Smooth muscle cell (in vitro differentiated cells): ENCODE data around the gene NSUN3. TPM values are rescaled to one million over a fixed set of nuclear protein-coding genes. Genes with fewer than 3 reads are reported as not detected.

Source experiments
- DNase-seq: peaks from one replicate; lab custom pipeline; 2025; ENCODE audit not compliant: unreplicated experiment; lab: John Stamatoyannopoulos, UW
- H2AFZ ChIP-seq: fragments of 200-600 bp; sonication (generic); 2 replicates; pipeline ENCODE4 v1.6.0; 2016; ENCODE audit warnings: antibody characterized with exemption, low read depth, mild to moderate bottlenecking
- H3F3A ChIP-seq: fragments of 200-600 bp; sonication (generic); 2 replicates; pipeline ENCODE4 v1.6.0; 2017; ENCODE audit warnings: antibody characterized with exemption, low read depth
- H3K27ac ChIP-seq: fragments of 200-600 bp; sonication (generic); 2 replicates; pipeline ENCODE4 v1.5.1; 2016; ENCODE audit warnings: low read depth, mild to moderate bottlenecking
- H3K27me3 ChIP-seq: fragments of 200-600 bp; sonication (generic); 2 replicates; pipeline ENCODE4 v1.6.1; 2016; ENCODE audit warnings: low read depth, mild to moderate bottlenecking
- H3K36me3 ChIP-seq: fragments of 200-600 bp; sonication (generic); 2 replicates; pipeline ENCODE4 v1.5.1; 2016; ENCODE audit warnings: low read depth
- H3K4me1 ChIP-seq: fragments of 200-600 bp; sonication (generic); 2 replicates; pipeline ENCODE4 v1.5.1; 2016; ENCODE audit warnings: low read depth
- H3K4me2 ChIP-seq: fragments of 200-600 bp; sonication (generic); 2 replicates; pipeline ENCODE4 v1.6.0; 2016; ENCODE audit warnings: mild to moderate bottlenecking
- H3K4me3 ChIP-seq: fragments of 200-600 bp; sonication (generic); 2 replicates; pipeline ENCODE4 v1.5.1; 2016; ENCODE audit warnings: mild to moderate bottlenecking
- H3K79me2 ChIP-seq: fragments of 200-600 bp; sonication (generic); 2 replicates; pipeline ENCODE4 v1.6.0; 2016; ENCODE audit warnings: low read depth, mild to moderate bottlenecking
- H3K9ac ChIP-seq: fragments of 200-600 bp; sonication (generic); 2 replicates; pipeline ENCODE4 v1.6.0; 2016; ENCODE audit warnings: low read depth
- H3K9me3 ChIP-seq: fragments of 200-600 bp; sonication (generic); replicated peaks from 2 replicates; pipeline ENCODE4 v1.5.1; 2016; ENCODE audit warnings: low read depth
- H4K20me1 ChIP-seq: fragments of 200-600 bp; sonication (generic); 2 replicates; pipeline ENCODE4 v1.6.0; 2016; ENCODE audit warnings: low read depth
- WGBS: methylation state at CpG from one replicate; pipeline ENCODE4 v1.1.7; 2016; ENCODE audit warnings: low lambda C conversion rate; 5-methylcytosine and 5-hydroxymethylcytosine counted together
- polyA plus RNA-seq: library from polyadenylated mRNA; unstranded; fragments of >200 nt; fragmentation: Nextera tagmentation; extraction: Ambion mirVana; gene quantifications from 2 replicates; pipeline ENCODE4 v1.2.1, GENCODE V29; 2016
- total RNA-seq: library from RNA; depleted of rRNA; stranded (reverse); fragments of >200 nt; gene quantifications from 2 replicates; pipeline ENCODE4 v1.2.3, GENCODE V29; 2014
- TF ChIP-seq, protein P1 (sequence below): fragments of 200-600 bp; sonication (generic); IDR thresholded peaks from 2 replicates; pipeline ENCODE4 v1.5.1; 2017; ENCODE audit warnings: borderline replicate concordance, mild to moderate bottlenecking, antibody characterized with exemption; ENCODE audit not compliant: insufficient read depth, poor library complexity, severe bottlenecking

The NSUN3 gene
- total and polyA plus RNA-seq, 2 experiments from 2014 or later: 5.3 to 8.3 TPM

DNA sequence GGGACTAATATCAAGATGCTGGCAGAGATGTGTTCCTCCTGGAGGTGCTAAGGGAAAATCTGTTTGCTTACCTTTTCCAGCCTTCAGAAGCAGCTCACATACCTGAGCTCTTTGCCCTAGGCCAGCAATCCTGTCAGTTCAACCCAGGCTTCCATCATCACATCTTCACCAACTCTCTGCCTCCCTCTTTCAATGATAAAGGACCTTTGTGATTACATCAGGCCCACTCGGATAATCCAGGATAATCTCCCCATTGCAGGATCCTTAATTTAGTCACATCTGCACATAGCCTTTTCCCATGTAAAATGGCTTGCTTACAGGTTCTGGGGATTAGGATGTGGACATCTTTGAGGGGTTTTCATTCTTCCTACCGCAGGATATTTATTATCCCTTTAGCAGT is 58.3 kb downstream of the NSUN3 start:
- H3K9ac ChIP-seq: no peak overlapping the region
- H2AFZ ChIP-seq: no peak overlapping the region
- no peaks in the 10 kb centered on the region for H4K20me1 ChIP-seq
- H3F3A ChIP-seq: no peaks in the 10 kb centered on the region
- H3K9me3 ChIP-seq: no peaks in the 10 kb centered on the region
- H3K36me3 ChIP-seq: no peaks in the 10 kb centered on the region
- H3K27me3 ChIP-seq: no peaks in the 10 kb centered on the region
- peaks cover 6% of the 10 kb centered on the region for H3K4me1 ChIP-seq
- 70% methylated on average over 2 of the region's 2 CpGs for WGBS
- H3K4me3 ChIP-seq: no peak overlapping the region
- no peak overlapping the region for H3K4me2 ChIP-seq
- TF ChIP-seq, protein P1, sequence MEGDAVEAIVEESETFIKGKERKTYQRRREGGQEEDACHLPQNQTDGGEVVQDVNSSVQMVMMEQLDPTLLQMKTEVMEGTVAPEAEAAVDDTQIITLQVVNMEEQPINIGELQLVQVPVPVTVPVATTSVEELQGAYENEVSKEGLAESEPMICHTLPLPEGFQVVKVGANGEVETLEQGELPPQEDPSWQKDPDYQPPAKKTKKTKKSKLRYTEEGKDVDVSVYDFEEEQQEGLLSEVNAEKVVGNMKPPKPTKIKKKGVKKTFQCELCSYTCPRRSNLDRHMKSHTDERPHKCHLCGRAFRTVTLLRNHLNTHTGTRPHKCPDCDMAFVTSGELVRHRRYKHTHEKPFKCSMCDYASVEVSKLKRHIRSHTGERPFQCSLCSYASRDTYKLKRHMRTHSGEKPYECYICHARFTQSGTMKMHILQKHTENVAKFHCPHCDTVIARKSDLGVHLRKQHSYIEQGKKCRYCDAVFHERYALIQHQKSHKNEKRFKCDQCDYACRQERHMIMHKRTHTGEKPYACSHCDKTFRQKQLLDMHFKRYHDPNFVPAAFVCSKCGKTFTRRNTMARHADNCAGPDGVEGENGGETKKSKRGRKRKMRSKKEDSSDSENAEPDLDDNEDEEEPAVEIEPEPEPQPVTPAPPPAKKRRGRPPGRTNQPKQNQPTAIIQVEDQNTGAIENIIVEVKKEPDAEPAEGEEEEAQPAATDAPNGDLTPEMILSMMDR: no peak
- H3K79me2 ChIP-seq: no peaks in the 10 kb centered on the region
- DNase-seq: no peak
- H3K27ac ChIP-seq: no peak overlapping the region

DNA sequence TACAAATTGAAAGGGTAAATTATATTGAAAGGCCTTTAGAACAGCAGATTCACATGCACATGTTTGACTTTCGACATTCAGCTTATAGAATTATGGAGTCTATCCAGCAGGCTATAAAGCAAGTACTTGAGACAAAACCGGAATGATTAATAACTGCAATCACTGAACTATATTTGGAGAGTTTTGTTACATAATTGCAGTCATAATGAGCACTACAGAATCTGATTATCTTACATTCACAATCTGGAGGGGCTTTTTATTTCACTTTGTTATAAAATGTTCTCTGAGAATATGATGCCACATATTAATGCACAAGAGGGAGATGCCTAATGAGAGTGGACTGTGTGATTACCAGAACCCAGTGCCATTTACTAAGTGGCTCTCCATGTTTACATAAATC is 64.3 kb downstream of the NSUN3 start:
- no peaks in the 10 kb centered on the region for H3K27me3 ChIP-seq
- no peak overlapping the region for H3K4me2 ChIP-seq
- H3F3A ChIP-seq: no peaks in the 10 kb centered on the region
- H3K79me2 ChIP-seq: no peaks in the 10 kb centered on the region
- WGBS: 94% methylated on average over 2 of the region's 2 CpGs
- no peaks in the 10 kb centered on the region for H4K20me1 ChIP-seq
- H3K27ac ChIP-seq: no peak overlapping the region
- DNase-seq: no peak
- no peak overlapping the region for H3K4me3 ChIP-seq
- no peak overlapping the region for H3K9ac ChIP-seq
- H3K9me3 ChIP-seq: no peaks in the 10 kb centered on the region
- no peaks in the 10 kb centered on the region for H3K36me3 ChIP-seq
- TF ChIP-seq, protein P1: no peak
- H2AFZ ChIP-seq: no peak overlapping the region
- H3K4me1 ChIP-seq: no peaks in the 10 kb centered on the region

DNA sequence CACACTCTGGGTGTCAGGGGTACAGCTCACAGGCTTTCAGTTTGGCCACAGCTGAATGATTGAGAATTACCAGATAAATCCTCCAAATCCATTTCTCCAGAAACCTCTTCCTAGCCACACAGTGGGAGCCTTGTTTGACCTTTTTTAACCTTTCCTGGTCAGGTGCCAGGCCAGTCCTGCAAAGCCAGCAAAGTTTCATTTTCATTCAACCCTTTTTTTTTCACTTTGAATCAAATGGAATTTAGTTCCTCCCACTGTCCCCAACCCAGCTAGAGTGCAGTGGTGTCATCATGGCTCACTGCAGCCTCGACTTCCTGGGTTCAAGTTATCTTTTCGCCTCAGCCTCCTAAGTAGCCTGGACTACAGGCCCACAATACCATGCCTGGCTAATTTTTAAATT is 67.8 kb downstream of the NSUN3 start:
- Histone ChIP-seq H3K79me2 (no peaks in the 10 kb centered on the region), H3K27me3 (no peaks in the 10 kb centered on the region), H2AFZ (no peak overlapping the region), H3K9me3 (no peaks in the 10 kb centered on the region), H3F3A (no peaks in the 10 kb centered on the region), H3K4me1 (no peaks in the 10 kb centered on the region), H3K27ac (no peak overlapping the region), H4K20me1 (no peaks in the 10 kb centered on the region), H3K4me2 (no peak overlapping the region), H3K9ac (no peak overlapping the region), H3K36me3 (no peaks in the 10 kb centered on the region), H3K4me3 (no peak overlapping the region)
- TF ChIP-seq, protein P1: no peak
- WGBS: 100% methylated on average over 2 of the region's 2 CpGs
- no peak for DNase-seq

DNA sequence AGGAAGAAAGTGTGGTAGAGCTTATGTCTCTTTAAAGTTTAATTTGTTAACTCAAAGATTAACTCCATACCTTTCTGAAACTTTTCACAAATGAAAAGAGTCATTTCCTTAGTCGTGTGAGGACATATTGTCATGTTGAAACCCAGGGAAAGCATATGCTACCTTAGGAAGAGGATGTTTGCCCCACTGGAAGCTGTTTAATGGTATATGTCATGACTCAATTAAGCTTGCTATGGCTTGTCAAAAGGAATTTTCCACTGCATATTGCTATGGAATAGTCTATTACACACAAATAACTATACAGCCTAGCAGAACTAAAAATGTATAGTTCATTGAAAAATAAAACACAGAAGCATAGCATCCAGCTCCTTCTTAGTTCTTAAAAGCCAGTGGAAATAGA is 69.9 kb downstream of the NSUN3 start:
- H3K79me2 ChIP-seq: no peaks in the 10 kb centered on the region
- no peak overlapping the region for H3K4me3 ChIP-seq
- H3K4me2 ChIP-seq: no peak overlapping the region
- no peak overlapping the region for H2AFZ ChIP-seq
- 22% methylated on average over 1 of the region's 1 CpG for WGBS
- H3F3A ChIP-seq: no peaks in the 10 kb centered on the region
- no peaks in the 10 kb centered on the region for H3K27me3 ChIP-seq
- no peaks in the 10 kb centered on the region for H3K4me1 ChIP-seq
- H3K36me3 ChIP-seq: no peaks in the 10 kb centered on the region
- TF ChIP-seq, protein P1: no peak
- H3K9me3 ChIP-seq: no peaks in the 10 kb centered on the region
- no peak for DNase-seq
- H4K20me1 ChIP-seq: no peaks in the 10 kb centered on the region
- no peak overlapping the region for H3K9ac ChIP-seq
- H3K27ac ChIP-seq: no peak overlapping the region
